Astrocyte (in vitro differentiated cells and primary cell): Measurements from ENCODE around the gene JPH4. TPM values are rescaled to one million over a fixed set of nuclear protein-coding genes. Genes with fewer than 3 reads are reported as not detected.

ENCODE experiments used
- DNase-seq: peaks from one replicate; pipeline ENCODE4 v3.0.0-alpha.2; 2010; ENCODE audit warnings: low read depth
- FAIRE-seq: peaks from 2 replicates; lab custom pipeline; 2011; peaks lifted over from hg19 to GRCh38; lab: Jason Lieb, UNC
- H2AFZ ChIP-seq: 2 replicates; pipeline ENCODE4 v1.6.0; 2012; ENCODE audit warnings: low read depth, low read length, inconsistent platforms
- H3K27ac ChIP-seq: 2 replicates; pipeline ENCODE4 v1.5.1; 2011; ENCODE audit warnings: low read depth, low read length, inconsistent platforms
- H3K27me3 ChIP-seq: 2 replicates; pipeline ENCODE4 v1.6.0; 2011; ENCODE audit warnings: low read length, inconsistent platforms; ENCODE audit not compliant: insufficient read depth
- H3K36me3 ChIP-seq: 2 replicates; pipeline ENCODE4 v1.5.1; 2011; ENCODE audit warnings: low read length, inconsistent platforms; ENCODE audit not compliant: insufficient read depth
- H3K4me1 ChIP-seq: 2 replicates; pipeline ENCODE4 v1.5.1; 2011; ENCODE audit warnings: low read length, inconsistent platforms; ENCODE audit not compliant: insufficient read depth
- H3K4me2 ChIP-seq: 2 replicates; pipeline ENCODE4 v1.6.0; 2012; ENCODE audit warnings: low read length, inconsistent platforms
- H3K4me3 ChIP-seq: 2 replicates; pipeline ENCODE4 v1.5.1; 2011; ENCODE audit warnings: low read depth, mild to moderate bottlenecking, low read length, inconsistent platforms; ENCODE audit not compliant: insufficient read depth
- H3K79me2 ChIP-seq: 2 replicates; pipeline ENCODE4 v1.6.0; 2012; ENCODE audit warnings: mild to moderate bottlenecking, low read length, inconsistent platforms; ENCODE audit not compliant: insufficient read depth
- H3K9ac ChIP-seq: 2 replicates; pipeline ENCODE4 v1.6.0; 2012; ENCODE audit warnings: mild to moderate bottlenecking, low read length, inconsistent platforms
- H3K9me3 ChIP-seq: 2 replicates; pipeline ENCODE4 v1.5.1; 2012; ENCODE audit warnings: low read depth, mild to moderate bottlenecking, low read length, inconsistent platforms; ENCODE audit not compliant: insufficient read depth
- H4K20me1 ChIP-seq: 2 replicates; pipeline ENCODE4 v1.6.0; 2012; ENCODE audit warnings: low read length, inconsistent platforms; ENCODE audit not compliant: insufficient read depth
- H3K27ac Mint-ChIP-seq: one replicate; pipeline ENCODE4 v1.8.0; 2021; ENCODE audit warnings: mild to moderate bottlenecking, mixed read lengths; ENCODE audit not compliant: unreplicated experiment
- H3K27me3 Mint-ChIP-seq: one replicate; pipeline ENCODE4 v1.8.0; 2021; ENCODE audit warnings: low read depth, mixed read lengths; ENCODE audit not compliant: unreplicated experiment
- H3K36me3 Mint-ChIP-seq: one replicate; pipeline ENCODE4 v1.8.0; 2021; ENCODE audit warnings: low read depth, mixed read lengths; ENCODE audit not compliant: unreplicated experiment
- H3K4me1 Mint-ChIP-seq: one replicate; pipeline ENCODE4 v1.8.0; 2021; ENCODE audit warnings: low read depth, mixed read lengths; ENCODE audit not compliant: unreplicated experiment
- H3K4me3 Mint-ChIP-seq: one replicate; pipeline ENCODE4 v1.8.0; 2021; ENCODE audit warnings: mild to moderate bottlenecking, moderate library complexity, mixed read lengths; ENCODE audit not compliant: unreplicated experiment
- H3K9me3 Mint-ChIP-seq: one replicate; pipeline ENCODE4 v1.8.0; 2021; ENCODE audit warnings: mild to moderate bottlenecking, mixed read lengths; ENCODE audit not compliant: unreplicated experiment
- CTCF ChIP-seq: IDR thresholded peaks from 2 replicates; pipeline ENCODE4 v1.5.1; 2011; ENCODE audit warnings: low read depth, mild to moderate bottlenecking, inconsistent platforms, low read length, moderate library complexity; ENCODE audit not compliant: insufficient read depth
- EZH2 ChIP-seq: IDR thresholded peaks from 2 replicates; pipeline ENCODE4 v1.6.1; 2012; ENCODE audit warnings: mild to moderate bottlenecking, low read length, inconsistent platforms; ENCODE audit not compliant: insufficient read depth
- total RNA-seq: library from RNA; stranded (reverse); gene quantifications from 2 replicates; pipeline ENCODE4 v1.2.1, GENCODE V29; 2021

The JPH4 gene
- total RNA-seq, 1 donor from 2014 or later = 1.1 TPM

GRCh38 chr14:23573384-23574015 lies 5.1 kb downstream of the JPH4 start:
- no peak for FAIRE-seq
- Mint-ChIP-seq H3K9me3 (peaks cover 7% of the 10 kb centered on the region), H3K4me1 (peaks cover 7% of the 10 kb centered on the region), H3K4me3 (no peak overlapping the region), H3K36me3 (no peaks in the 10 kb centered on the region), H3K27me3 (peaks cover 29% of the 10 kb centered on the region), H3K27ac (no peak overlapping the region)
- H3K27me3 ChIP-seq = peaks cover 37% of the 10 kb centered on the region
- no peak overlapping the region for H3K9ac ChIP-seq
- no peak overlapping the region for H3K4me3 ChIP-seq
- no peak overlapping the region for H3K27ac ChIP-seq
- H3K36me3 ChIP-seq = no peaks in the 10 kb centered on the region
- DNase-seq = no peak
- no peak overlapping the region for H2AFZ ChIP-seq
- H3K4me1 ChIP-seq = no peaks in the 10 kb centered on the region
- H3K79me2 ChIP-seq = no peaks in the 10 kb centered on the region
- H3K4me2 ChIP-seq = no peak overlapping the region
- TF ChIP-seq EZH2 (no peak), CTCF (no peak)
- H3K9me3 ChIP-seq = no peaks in the 10 kb centered on the region
- H4K20me1 ChIP-seq = no peaks in the 10 kb centered on the region

GRCh38 chr14:23572836-23573235 lies 5.8 kb downstream of the JPH4 start:
- no peak for FAIRE-seq
- Mint-ChIP-seq H3K27ac (no peak overlapping the region), H3K27me3 (peaks cover 26% of the 10 kb centered on the region), H3K4me3 (no peak overlapping the region), H3K9me3 (peaks cover 7% of the 10 kb centered on the region), H3K36me3 (no peaks in the 10 kb centered on the region), H3K4me1 (peaks cover 13% of the 10 kb centered on the region)
- Histone ChIP-seq H3K36me3 (no peaks in the 10 kb centered on the region), H3K27ac (no peak overlapping the region), H4K20me1 (no peaks in the 10 kb centered on the region), H3K4me2 (no peak overlapping the region), H3K79me2 (no peaks in the 10 kb centered on the region), H2AFZ (no peak overlapping the region), H3K27me3 (peaks cover 33% of the 10 kb centered on the region), H3K4me1 (peaks cover under 1% of the 10 kb centered on the region), H3K4me3 (no peak overlapping the region), H3K9ac (no peak overlapping the region), H3K9me3 (no peaks in the 10 kb centered on the region)
- TF ChIP-seq CTCF (no peak), EZH2 (no peak)
- DNase-seq = no peak

- H3K9ac ChIP-seq = no peak overlapping the region
- DNase-seq (no peak), FAIRE-seq (no peak)
- H3K4me1 ChIP-seq = peaks cover 4% of the 10 kb centered on the region
- Mint-ChIP-seq H3K4me3 (no peak overlapping the region), H3K4me1 (peaks cover 13% of the 10 kb centered on the region), H3K36me3 (no peaks in the 10 kb centered on the region), H3K9me3 (peaks cover 7% of the 10 kb centered on the region), H3K27me3 (peaks cover 26% of the 10 kb centered on the region), H3K27ac (no peak overlapping the region)
- H3K79me2 ChIP-seq = no peaks in the 10 kb centered on the region
- no peak for TF ChIP-seq EZH2
- no peak for TF ChIP-seq CTCF
- no peak overlapping the region for H3K4me2 ChIP-seq
- no peak overlapping the region for H3K27ac ChIP-seq
- H4K20me1 ChIP-seq = no peaks in the 10 kb centered on the region
- H3K4me3 ChIP-seq = no peak overlapping the region
- no peaks in the 10 kb centered on the region for H3K9me3 ChIP-seq
- no peak overlapping the region for H2AFZ ChIP-seq
- peaks cover 30% of the 10 kb centered on the region for H3K27me3 ChIP-seq
- H3K36me3 ChIP-seq = no peaks in the 10 kb centered on the region
Measured at GRCh38 chr14:23572524-23572828, 6.1 kb downstream of the JPH4 start.
